Muscle layer of duodenum (tissue), 2 donors: Measurements from ENCODE around the gene KLHL2.

ENCODE experiments used
- H3K27ac ChIP-seq: one replicate; pipeline ENCODE4 v1.7.0; 2013; ENCODE audit warnings: mild to moderate bottlenecking, low read length
- H3K27me3 ChIP-seq: one replicate; pipeline ENCODE4 v1.7.0; 2013; ENCODE audit warnings: low read depth, mild to moderate bottlenecking, control low read depth, low read length
- H3K36me3 ChIP-seq, 2 donors: one replicate each; pipeline ENCODE4 v1.7.0; 2013; ENCODE audit warnings: low read length in 2 of 2, control low read depth in 1 of 2, mild to moderate bottlenecking in 1 of 2; ENCODE audit not compliant: insufficient read depth in 2 of 2, control insufficient read depth in 1 of 2
- H3K4me1 ChIP-seq, 2 donors: one replicate each; pipeline ENCODE4 v1.7.0; 2013; ENCODE audit warnings: low read length in 2 of 2, mild to moderate bottlenecking in 2 of 2, control low read depth in 1 of 2, moderate library complexity in 1 of 2; ENCODE audit not compliant: insufficient read depth in 2 of 2, control insufficient read depth in 1 of 2
- H3K4me3 ChIP-seq, 2 donors: one replicate each; pipeline ENCODE4 v1.7.0; 2013; ENCODE audit warnings: low read length in 2 of 2, low read depth in 1 of 2, mild to moderate bottlenecking in 1 of 2
- H3K9me3 ChIP-seq, 2 donors: one replicate each; pipeline ENCODE4 v1.7.0; 2013; ENCODE audit warnings: low read length in 2 of 2, control low read depth in 1 of 2, mild to moderate bottlenecking in 1 of 2; ENCODE audit not compliant: control insufficient read depth in 1 of 2
- donor health status: healthy.

Gene KLHL2

DNA sequence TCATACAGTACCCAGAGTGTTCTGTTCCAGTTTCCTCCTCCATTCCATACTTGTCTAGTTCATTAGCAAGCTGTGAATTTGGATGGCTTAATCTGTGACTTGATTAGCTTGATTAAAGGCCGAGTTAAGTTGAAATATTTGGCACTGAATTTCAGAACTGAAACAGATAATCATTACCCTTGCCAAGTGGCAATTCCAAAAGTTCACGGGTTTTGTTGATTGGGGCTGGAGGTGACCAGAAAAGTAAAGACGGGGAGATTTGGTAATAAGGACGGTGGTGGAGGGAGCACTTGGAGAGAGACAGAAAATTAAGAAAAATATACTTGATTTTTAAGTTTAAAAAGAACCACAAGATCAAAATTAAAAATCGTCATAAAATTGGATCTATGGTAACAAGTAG is 21.9 kb upstream of the KLHL2 start:
- no peaks in the 10 kb centered on the region for H3K9me3 ChIP-seq

DNA sequence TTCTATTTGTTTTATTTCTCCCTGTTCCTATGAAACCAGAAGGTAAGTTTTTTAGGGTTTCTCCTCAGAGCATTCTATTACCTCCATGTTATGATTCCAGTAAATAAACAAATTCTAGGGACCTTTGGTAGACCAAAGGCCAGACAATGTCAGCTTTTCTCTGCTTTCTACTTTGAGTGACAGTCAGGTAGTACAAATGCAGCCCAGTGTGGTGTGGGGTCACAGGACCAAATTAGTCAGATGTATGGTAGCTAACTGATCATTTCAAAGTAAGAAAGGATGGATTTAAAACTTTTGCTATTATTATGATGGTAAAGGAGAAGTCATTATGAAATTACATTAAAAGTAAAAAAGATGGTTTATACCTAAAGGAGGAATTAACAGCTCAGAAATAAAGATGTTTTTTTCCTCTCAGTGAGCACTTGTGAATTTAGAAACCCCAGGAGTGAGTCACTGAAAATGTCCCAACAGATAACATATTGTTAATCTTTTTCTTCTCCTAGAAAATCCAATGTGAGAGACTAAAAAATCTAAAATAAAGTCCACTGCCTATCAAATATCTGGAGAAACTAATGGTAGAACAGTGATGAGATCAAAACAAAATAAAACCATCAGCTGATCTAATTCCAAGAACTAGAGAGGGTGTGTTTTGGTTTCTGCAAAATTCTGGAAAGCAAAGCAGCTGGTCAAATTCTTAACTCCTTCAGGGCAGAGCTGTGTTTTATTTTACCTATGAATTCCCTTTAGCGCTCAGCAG is 16.6 kb upstream of the KLHL2 start:
- Histone ChIP-seq H3K4me1 (no peaks in the 10 kb centered on the region), H3K27me3 (no peaks in the 10 kb centered on the region), H3K27ac (no peak overlapping the region), H3K9me3 (no peaks in the 10 kb centered on the region), H3K4me3 (no peak overlapping the region), H3K36me3 (no peaks in the 10 kb centered on the region)

More for the DNA sequence above, 21.9 kb upstream of the KLHL2 start:
- H3K36me3 ChIP-seq = no peaks in the 10 kb centered on the region
- no peaks in the 10 kb centered on the region for H3K27me3 ChIP-seq
- no peak overlapping the region for H3K4me3 ChIP-seq
- no peaks in the 10 kb centered on the region for H3K4me1 ChIP-seq
- no peak overlapping the region for H3K27ac ChIP-seq

DNA sequence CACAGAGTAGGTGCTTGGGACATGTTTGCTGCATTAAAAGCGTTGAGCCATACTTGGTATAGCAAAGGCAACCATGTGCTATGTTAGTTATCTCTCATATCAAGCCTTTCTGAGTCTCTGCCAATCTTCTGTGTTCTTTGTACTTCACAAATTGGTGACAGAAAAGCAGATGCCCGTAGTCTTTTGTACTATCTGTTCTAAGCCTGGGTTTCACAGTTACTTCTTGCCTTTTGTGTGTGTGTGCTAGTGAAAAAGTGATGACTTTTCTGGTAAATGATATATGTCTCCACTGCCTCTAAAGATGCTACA is 16.1 kb upstream of the KLHL2 start:
- Histone ChIP-seq H3K27ac (no peak overlapping the region), H3K4me1 (no peaks in the 10 kb centered on the region), H3K4me3 (no peak overlapping the region), H3K9me3 (no peaks in the 10 kb centered on the region), H3K36me3 (no peaks in the 10 kb centered on the region), H3K27me3 (no peaks in the 10 kb centered on the region)

DNA sequence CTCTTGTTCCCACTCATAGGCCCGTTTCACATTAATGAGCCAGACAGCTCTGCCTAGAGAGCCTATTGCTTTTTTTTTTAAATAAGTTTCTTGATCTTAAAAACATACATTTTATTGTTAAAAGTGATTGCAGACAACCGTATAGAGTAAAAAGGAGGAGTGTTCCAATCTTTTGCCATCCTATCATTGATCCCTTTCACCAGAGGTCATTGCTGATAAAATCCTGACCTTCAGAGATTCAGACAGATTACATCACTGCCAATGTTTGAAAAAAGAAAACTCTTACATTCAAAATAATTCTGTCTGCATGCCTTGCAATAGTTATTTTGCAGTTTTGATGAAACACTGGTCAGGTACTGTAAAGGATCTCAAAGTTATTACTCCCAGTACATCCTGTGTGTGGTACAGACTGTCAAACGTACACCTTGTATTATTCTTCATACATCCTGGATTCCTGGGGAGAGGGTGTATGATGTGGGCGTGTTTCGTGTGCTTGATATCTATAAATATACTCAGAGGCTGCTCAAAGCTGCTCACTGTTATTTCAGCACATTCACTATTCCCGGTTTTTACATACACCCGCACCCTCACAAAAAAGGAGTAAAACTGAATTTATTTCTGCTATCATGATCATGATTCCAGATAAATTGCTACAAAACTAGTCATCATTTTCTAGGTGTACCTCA is 15.4 kb upstream of the KLHL2 start:
- Histone ChIP-seq H3K9me3 (no peaks in the 10 kb centered on the region), H3K36me3 (no peaks in the 10 kb centered on the region), H3K27me3 (no peaks in the 10 kb centered on the region), H3K27ac (no peak overlapping the region), H3K4me1 (no peaks in the 10 kb centered on the region), H3K4me3 (no peak overlapping the region)

DNA sequence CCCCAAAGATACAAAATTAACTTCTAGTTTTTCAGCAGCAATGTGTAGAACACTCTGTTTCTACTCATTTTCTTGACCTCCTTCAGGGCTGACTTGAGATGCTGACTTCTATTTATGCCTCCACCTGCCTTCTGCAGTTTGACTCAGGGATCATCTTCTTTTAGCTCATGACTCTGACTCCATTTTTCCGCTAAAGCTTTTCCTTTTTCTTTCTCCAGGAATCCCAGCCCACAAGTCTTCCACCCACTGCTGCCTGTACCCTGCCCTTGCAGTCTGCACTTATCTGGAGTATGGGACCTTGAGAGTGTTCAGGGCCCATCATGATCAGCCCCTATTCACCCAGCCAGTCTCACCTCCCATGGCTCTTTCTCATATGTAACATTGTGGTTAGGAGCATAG is 14.9 kb upstream of the KLHL2 start:
- H3K4me1 ChIP-seq = no peaks in the 10 kb centered on the region
- H3K9me3 ChIP-seq = no peaks in the 10 kb centered on the region
- H3K27ac ChIP-seq = no peak overlapping the region
- H3K4me3 ChIP-seq = no peak overlapping the region
- no peaks in the 10 kb centered on the region for H3K27me3 ChIP-seq
- no peaks in the 10 kb centered on the region for H3K36me3 ChIP-seq

DNA sequence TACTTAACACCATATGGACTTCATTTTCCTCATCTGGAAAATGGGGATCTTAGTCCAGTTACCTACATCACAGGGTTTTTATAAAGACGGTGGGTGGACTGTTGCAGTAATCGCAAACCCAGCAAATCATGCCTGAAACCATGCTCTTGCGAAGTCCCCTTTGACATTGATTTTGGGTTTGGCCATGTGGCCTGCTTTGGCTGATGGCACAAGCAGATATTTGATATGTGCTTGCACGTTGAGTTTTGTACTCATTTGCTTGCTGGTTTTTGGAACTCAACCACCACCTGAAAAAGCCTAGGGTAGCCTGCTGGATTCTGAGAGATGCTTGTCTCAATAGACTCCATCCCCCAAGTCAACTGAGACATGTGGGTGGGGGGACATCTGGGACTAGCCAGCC is 14.4 kb upstream of the KLHL2 start:
- Histone ChIP-seq H3K9me3 (no peaks in the 10 kb centered on the region), H3K4me1 (no peaks in the 10 kb centered on the region), H3K36me3 (no peaks in the 10 kb centered on the region), H3K4me3 (no peak overlapping the region), H3K27me3 (no peaks in the 10 kb centered on the region), H3K27ac (no peak overlapping the region)

DNA sequence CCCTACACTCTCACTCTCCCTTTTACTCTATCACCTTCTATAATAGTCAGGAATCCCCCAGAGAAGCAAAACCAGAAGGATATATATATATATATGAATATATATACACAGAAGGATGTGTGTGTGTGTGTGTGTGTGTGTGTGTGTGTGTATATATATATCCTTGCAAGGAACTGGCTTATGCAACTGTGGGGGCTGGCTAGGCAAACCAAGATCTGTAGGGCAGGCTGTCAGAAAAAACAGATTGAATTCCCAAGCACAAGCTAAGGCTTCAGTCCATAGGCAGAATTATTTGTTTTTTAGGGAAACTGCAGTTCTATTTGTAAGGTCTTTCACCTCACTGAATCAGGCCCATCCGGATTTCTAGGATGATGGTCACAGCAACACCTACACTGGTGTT is 13.0 kb upstream of the KLHL2 start:
- Histone ChIP-seq H3K27ac (no peak overlapping the region), H3K4me3 (no peak overlapping the region), H3K27me3 (no peaks in the 10 kb centered on the region), H3K36me3 (no peaks in the 10 kb centered on the region), H3K9me3 (no peaks in the 10 kb centered on the region), H3K4me1 (no peaks in the 10 kb centered on the region)

DNA sequence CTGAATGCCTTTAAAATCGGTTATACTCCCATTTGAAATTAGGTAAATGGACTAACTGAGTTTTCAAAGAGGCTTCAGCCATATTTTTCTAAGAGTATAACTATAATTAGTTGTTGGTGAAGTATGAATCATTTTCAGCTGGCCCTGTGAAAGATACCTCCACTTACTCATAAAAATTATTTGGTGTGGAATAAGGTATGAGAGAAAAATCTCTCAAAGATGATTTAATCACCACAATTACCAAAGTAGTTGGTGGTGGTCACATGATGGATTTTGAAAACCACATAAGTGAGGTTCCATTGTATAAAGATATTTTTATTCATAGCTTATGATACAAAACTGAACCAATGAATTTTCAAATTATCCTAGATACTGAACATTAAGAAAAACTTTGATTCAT is 9.0 kb upstream of the KLHL2 start:
- Histone ChIP-seq H3K36me3 (no peaks in the 10 kb centered on the region), H3K27ac (no peak overlapping the region), H3K4me1 (no peaks in the 10 kb centered on the region), H3K27me3 (no peaks in the 10 kb centered on the region), H3K4me3 (no peak overlapping the region), H3K9me3 (no peaks in the 10 kb centered on the region)

DNA sequence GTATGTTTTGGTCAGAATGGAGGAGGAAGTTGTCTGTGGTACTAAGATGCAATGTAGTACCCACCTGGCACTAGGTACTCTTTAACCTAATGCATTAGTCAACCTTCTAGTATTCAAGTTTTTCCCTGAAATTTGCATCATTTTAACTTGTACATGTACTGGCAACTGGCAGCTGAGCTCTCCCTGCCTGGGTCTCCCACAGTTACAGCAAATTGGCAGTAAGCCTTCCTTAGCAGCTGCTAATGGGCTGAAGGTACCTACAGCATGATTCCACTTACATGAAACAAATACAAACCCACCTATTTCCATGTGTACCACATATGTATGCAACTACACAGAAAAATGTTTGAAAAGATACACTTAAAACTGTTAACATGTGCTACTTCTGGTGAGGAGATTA is 8.1 kb upstream of the KLHL2 start:
- Histone ChIP-seq H3K27ac (no peak overlapping the region), H3K4me3 (no peak overlapping the region), H3K36me3 (no peaks in the 10 kb centered on the region), H3K27me3 (no peaks in the 10 kb centered on the region), H3K9me3 (no peaks in the 10 kb centered on the region), H3K4me1 (peaks cover 0 to 6% of the 10 kb centered on the region in 2 donors)

DNA sequence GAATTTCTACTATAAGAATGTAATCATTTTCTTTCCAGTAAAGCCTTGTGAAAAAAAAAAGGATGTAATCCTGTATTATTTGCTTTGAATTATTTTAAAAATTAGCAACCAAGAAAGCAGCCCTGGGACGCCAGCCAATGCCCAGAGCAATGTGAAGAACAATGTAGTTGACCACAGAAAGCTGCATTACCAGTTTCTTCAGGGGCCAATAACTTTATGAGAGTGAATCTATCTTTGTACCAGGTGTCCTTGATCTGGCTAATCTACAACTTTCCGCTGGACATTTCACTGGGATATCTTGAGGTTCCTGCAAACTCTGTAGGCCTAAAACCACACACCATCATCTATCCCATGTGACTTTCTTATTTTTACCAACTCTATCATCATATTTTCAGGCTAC is 7.6 kb upstream of the KLHL2 start:
- Histone ChIP-seq H3K4me3 (no peak overlapping the region), H3K27ac (no peak overlapping the region)

DNA sequence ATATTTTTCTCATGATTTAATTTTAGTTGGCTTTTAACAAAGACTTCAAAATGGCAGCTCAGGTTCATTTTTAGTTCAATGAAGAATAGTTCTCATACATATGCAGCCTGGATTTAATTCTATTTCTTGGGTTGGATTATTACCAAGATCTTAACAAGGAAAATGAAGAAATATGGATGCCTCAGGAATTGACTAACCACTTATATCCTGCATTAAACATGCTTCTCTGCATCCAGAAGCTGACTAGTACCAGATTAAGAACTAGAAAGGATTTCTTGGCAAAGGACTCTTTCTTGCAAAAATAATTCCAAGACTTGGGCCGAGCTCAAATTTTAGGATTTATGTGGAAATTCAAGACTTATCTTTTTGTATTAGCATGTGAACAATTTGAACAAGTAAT is 5.6 kb upstream of the KLHL2 start:
- Histone ChIP-seq H3K4me3 (no peak overlapping the region), H3K4me1 (peaks cover 10 to 11% of the 10 kb centered on the region in 2 donors), H3K27me3 (no peaks in the 10 kb centered on the region), H3K27ac (no peak overlapping the region), H3K9me3 (no peaks in the 10 kb centered on the region), H3K36me3 (no peaks in the 10 kb centered on the region)

More for the DNA sequence above, 7.6 kb upstream of the KLHL2 start:
- no peaks in the 10 kb centered on the region for H3K9me3 ChIP-seq
- H3K36me3 ChIP-seq = no peaks in the 10 kb centered on the region
- peaks cover 0 to 6% of the 10 kb centered on the region in 2 donors for H3K4me1 ChIP-seq
- no peaks in the 10 kb centered on the region for H3K27me3 ChIP-seq
